K562 (cell line): ENCODE measurements around the gene TOP3A. TPM values are rescaled to one million over a fixed set of nuclear protein-coding genes. Genes with fewer than 3 reads are reported as not detected.

Experiments used
- ATAC-seq: fragments of 200-7000 bp; cut with Tn5 transposase; 3 replicates; pipeline ENCODE4 v1.9.1; 2020; ENCODE audit warnings: moderate library complexity
- BruUV-seq: library from RNA; stranded (reverse); fragments of 400-500 nt; replicated peaks from 2 replicates; lab custom pipeline; 2021; lab: Mats Ljungman, UMichigan
- CTCF ChIA-PET: fragments of 300-600 bp; formaldehyde crosslinking; extraction: SDS; loops from one replicate; lab custom pipeline; 2021; ENCODE audit warnings: low intra/inter-chr PET ratio; lab: Yijun Ruan, JAX
- POLR2A ChIA-PET: fragments of 300-600, 350-650 bp; sonication (Branson Sonifier 250); formaldehyde crosslinking; extraction: SDS; loops from one replicate; lab custom pipeline; 2021; ENCODE audit warnings: antibody characterized with exemption, inconsistent platforms; lab: Yijun Ruan, JAX
- DNase-seq, 4 experiments: peaks; one replicate each; pipeline versions ENCODE4 v3.0.0 to v3.0.0-alpha.2; 2011 to 2018; ENCODE audit warnings: low spot score in 3 of 4, mixed read lengths in 3 of 4; ENCODE audit errors: extremely low read depth in 1 of 4
- FAIRE-seq: peaks from 2 replicates; lab custom pipeline; 2011; peaks lifted over from hg19 to GRCh38; lab: Jason Lieb, UNC
- H2AFZ ChIP-seq: 2 replicates; pipeline ENCODE4 v1.6.0; 2011; ENCODE audit warnings: low read depth, low read length, control low read depth, inconsistent platforms
- H3K27ac ChIP-seq: fragments of 200-600 bp; 3 replicates; pipeline ENCODE4 v1.8.0; 2011; ENCODE audit warnings: low read depth, mild to moderate bottlenecking, control low read depth, inconsistent platforms, low read length, moderate library complexity, mixed read lengths; ENCODE audit errors: extremely low read depth
- H3K27me3 ChIP-seq, 2 experiments: fragments of 300-600 bp in 1 of 2; 2 replicates in 1 of 2; 3 replicates in 1 of 2; pipeline versions ENCODE4 v1.6.0 to v1.8.0; 2011; ENCODE audit warnings: inconsistent platforms in 2 of 2, low read length in 2 of 2, mild to moderate bottlenecking in 1 of 2, mixed read lengths in 1 of 2, moderate library complexity in 1 of 2; ENCODE audit not compliant: control insufficient read depth in 2 of 2, insufficient read depth in 2 of 2
- H3K36me3 ChIP-seq: fragments of 300-600 bp; 3 replicates; pipeline ENCODE4 v1.8.0; 2011; ENCODE audit warnings: mild to moderate bottlenecking, low read length, inconsistent platforms; ENCODE audit not compliant: control insufficient read depth, insufficient read depth
- H3K4me1 ChIP-seq, 2 experiments: fragments of 200-600 bp in 1 of 2; replicated peaks in 1 of 2; 2 replicates in 1 of 2; 3 replicates in 1 of 2; pipeline versions ENCODE4 v1.5.1 to v1.8.0; 2011; ENCODE audit warnings: inconsistent platforms in 2 of 2, low read length in 2 of 2, mild to moderate bottlenecking in 1 of 2, mixed read lengths in 1 of 2, moderate library complexity in 1 of 2; ENCODE audit not compliant: control insufficient read depth in 2 of 2, insufficient read depth in 2 of 2
- H3K4me2 ChIP-seq: 2 replicates; pipeline ENCODE4 v1.6.1; 2011; ENCODE audit warnings: low read length, control low read depth, inconsistent platforms, mixed read lengths; ENCODE audit not compliant: insufficient read depth
- H3K4me3 ChIP-seq: fragments of 200-600 bp; sonication (generic), shearing (Covaris generic); 2 replicates; pipeline ENCODE4 v1.5.1; 2016; ENCODE audit warnings: control low read depth, inconsistent platforms
- H3K79me2 ChIP-seq: fragments of 200-600 bp; 3 replicates; pipeline ENCODE4 v1.8.0; 2011; ENCODE audit warnings: low read length, inconsistent platforms; ENCODE audit not compliant: control insufficient read depth, insufficient read depth
- H3K9ac ChIP-seq, 2 experiments: 2 replicates each; pipeline versions ENCODE4 v1.6.0 to v1.6.1; 2011; ENCODE audit warnings: low read depth in 2 of 2, low read length in 2 of 2, control low read depth in 1 of 2, inconsistent platforms in 1 of 2, mild to moderate bottlenecking in 1 of 2, mixed read lengths in 1 of 2; ENCODE audit not compliant: insufficient read depth in 1 of 2
- H3K9me1 ChIP-seq: one replicate; pipeline ENCODE4 v1.6.0; 2011; ENCODE audit warnings: inconsistent platforms, mild to moderate bottlenecking, low read length, moderate library complexity; ENCODE audit not compliant: control insufficient read depth, insufficient read depth
- H3K9me3 ChIP-seq: replicated peaks from 2 replicates; pipeline ENCODE4 v1.5.1; 2011; ENCODE audit warnings: low read depth, low read length, inconsistent platforms; ENCODE audit not compliant: control insufficient read depth, insufficient read depth
- H4K20me1 ChIP-seq: replicated peaks from 2 replicates; pipeline ENCODE4 v1.6.1; 2011; ENCODE audit warnings: low read length, inconsistent platforms, mixed read lengths; ENCODE audit not compliant: control insufficient read depth, insufficient read depth
- ARID1B ChIP-seq: fragments of 450-650 bp; IDR thresholded peaks from 2 replicates; pipeline ENCODE4 v1.6.1; 2016; ENCODE audit warnings: antibody characterized with exemption, mild to moderate bottlenecking, inconsistent platforms
- KAT7 ChIP-seq: sonication (generic); formaldehyde crosslinking; IDR thresholded peaks from 2 replicates; pipeline ENCODE4 v1.8.0; 2022; ENCODE audit warnings: missing genetic modification reagents, mild to moderate bottlenecking, borderline replicate concordance
- MTA3 ChIP-seq: fragments of 450-650 bp; formaldehyde crosslinking; IDR thresholded peaks from 2 replicates; pipeline ENCODE4 v1.6.1; 2017; ENCODE audit warnings: mild to moderate bottlenecking, borderline replicate concordance
- NBN ChIP-seq: fragments of 450-650 bp; IDR thresholded peaks from 2 replicates; pipeline ENCODE4 v1.6.1; 2016; ENCODE audit warnings: low read depth, mild to moderate bottlenecking
- NFIC ChIP-seq: fragments of 450-650 bp; IDR thresholded peaks from 2 replicates; pipeline ENCODE4 v1.6.1; 2017; ENCODE audit warnings: mild to moderate bottlenecking, inconsistent platforms
- PCBP1 ChIP-seq: fragments of 200-400 bp; formaldehyde crosslinking; IDR thresholded peaks from 2 replicates; pipeline ENCODE4 v1.6.1; 2018; ENCODE audit warnings: mild to moderate bottlenecking, low read depth, low read length; ENCODE audit not compliant: poor library complexity, severe bottlenecking
- POLR2G ChIP-seq: fragments of 200-400 bp; formaldehyde crosslinking; IDR thresholded peaks from 2 replicates; pipeline ENCODE4 v1.6.1; 2017; ENCODE audit warnings: low read depth, mild to moderate bottlenecking, antibody characterized with exemption, low read length, moderate library complexity
- TARDBP ChIP-seq: fragments of 450-650 bp; IDR thresholded peaks from 2 replicates; pipeline ENCODE4 v1.6.1; 2016
- U2AF2 ChIP-seq: fragments of 200-400 bp; formaldehyde crosslinking; optimal IDR thresholded peaks from 2 replicates; pipeline ENCODE3; 2017; ENCODE audit warnings: low read depth, mild to moderate bottlenecking, low read length
- ZBTB43 ChIP-seq: sonication (generic); formaldehyde crosslinking; IDR thresholded peaks from 2 replicates; pipeline ENCODE4 v1.8.0; 2023; ENCODE audit warnings: mild to moderate bottlenecking, missing genetic modification reagents
- ZNF184 ChIP-seq: sonication (generic); formaldehyde crosslinking; IDR thresholded peaks from 2 replicates; pipeline ENCODE4 v1.5.0; 2020; ENCODE audit warnings: missing genetic modification reagents
- ZNF511 ChIP-seq: sonication (generic); formaldehyde crosslinking; IDR thresholded peaks from 2 replicates; pipeline ENCODE4 v1.8.0; 2022; ENCODE audit warnings: mild to moderate bottlenecking, missing genetic modification reagents
- ZNF740 ChIP-seq, 3 experiments: fragments of 200-800 bp in 1 of 3; sonication (Bioruptor generic) in 1 of 3; sonication (generic) in 1 of 3; formaldehyde crosslinking in 1 of 3; IDR thresholded peaks; 2 replicates each; pipeline versions ENCODE4 v1.6.1 to v1.8.0; 2016 to 2022; ENCODE audit warnings: mild to moderate bottlenecking in 2 of 3, missing compliant biosample characterization in 2 of 3, missing genetic modification characterization in 2 of 3, missing genetic modification reagents in 1 of 3
- WGBS: fragments of 100-300 bp; shearing (Covaris generic); methylation state at CpG from one replicate; pipeline ENCODE4 v1.1.6; 2016; ENCODE audit warnings: low coverage, mixed read lengths; ENCODE audit not compliant: insufficient coverage; ENCODE audit errors: missing lambda C conversion rate; 5-methylcytosine and 5-hydroxymethylcytosine counted together
- in situ Hi-C: fragments of 300-500 bp; cut with MboI; formaldehyde crosslinking; loops from 4 replicates; pipeline ENCODE4 v1.15.0; 2018; ENCODE audit warnings: inconsistent platforms, mixed read lengths
- intact Hi-C: fragments of 100-400 bp; cut with micrococcal nuclease; formaldehyde crosslinking; loops from 2 replicates; pipeline ENCODE4 v1.14.2; 2022
- polyA plus RNA-seq, 8 experiments: library from polyadenylated mRNA; depleted of rRNA in 4 of 8; stranded (reverse) in 5 of 8; unstranded in 3 of 8; fragments of >200 nt; fragmentation: Nextera tagmentation in 2 of 8; fragmentation: Illumina TruSeq in 1 of 8; extraction: Ambion mirVana in 2 of 8; extraction: Trizol in 1 of 8; gene quantifications; 2 replicates each; pipeline versions ENCODE4 v1.2.1 to v1.2.3, GENCODE V29; 2011 to 2014; ENCODE audit warnings: inconsistent platforms in 1 of 8, missing spikeins in 1 of 8
- total RNA-seq, 7 experiments: library from RNA; depleted of rRNA in 6 of 7; stranded (reverse); fragments of >200 nt in 6 of 7; fragmentation: Illumina TruSeq in 2 of 7; extraction: Trizol in 2 of 7; gene quantifications; 2 replicates each; pipeline versions ENCODE4 v1.2.1 to v1.2.3, GENCODE V29; 2011 to 2021; ENCODE audit warnings: low replicate concordance in 1 of 7

Gene TOP3A
- total and polyA plus RNA-seq, 9 of the 15 experiments (the other 6 are each of a cell fraction or from before 2014, with no cell fraction given), result 5.2 to 49.7 (median 24.7) TPM

- intact Hi-C loops, result no loop called here
- Histone ChIP-seq H3K36me3 (peaks cover 69% of the 10 kb centered on the region; the same call in 2 of the 3 replicates), H4K20me1 (peaks cover 3% of the 10 kb centered on the region; the same call in 1 of the 2 replicates), H3K9me1 (peaks cover 2% of the 10 kb centered on the region), H3K4me2 (no peak overlapping the region)
- no TSS peak for BruUV-seq
- FAIRE-seq, result no peak
- TF ChIP-seq ZNF511 (no peak), POLR2G (0 out of 2 replicates have a peak, but pooled peaks have one; percentile 15)
- TF ChIP-seq, all 486 proteins: peak for 1
- ATAC-seq (no peak), DNase-seq (no peak)
- H3K27me3 ChIP-seq, result no peaks in the 10 kb centered on the region
- 92% methylated on average over 4 of the region's 14 CpGs for WGBS
- in situ Hi-C loops, result no loop called here
- ChIA-PET CTCF (no interaction called here), POLR2A (interaction anchor here (0.9 kb wide), 1 partner anchor 8 kb away, joined by 3 read pairs; the partner anchor contains the start of gene FLII)
- H3K79me2 ChIP-seq, result no peaks in the 10 kb centered on the region
- no peaks in the 10 kb centered on the region for H3K9me3 ChIP-seq
- no peak overlapping the region for H3K4me3 ChIP-seq
- H3K27ac ChIP-seq, result no peak overlapping the region
- H2AFZ ChIP-seq, result no peak overlapping the region
- peaks cover 3 to 23% of the 10 kb centered on the region in 2 experiments; a peak in 4 of 5 replicates for H3K4me1 ChIP-seq
- H3K9ac ChIP-seq, result no peak overlapping the region
Observed at GRCh38 chr17:18250708-18251107, 64.1 kb downstream of the TOP3A start.

GRCh38 chr17:18250259-18250658 lies 64.5 kb downstream of the TOP3A start:
- intact Hi-C loops, result no loop called here
- Histone ChIP-seq H4K20me1 (peaks cover 3% of the 10 kb centered on the region; the same call in 1 of the 2 replicates), H3K4me1 (peaks cover 3 to 24% of the 10 kb centered on the region in 2 experiments; a peak in 4 of 5 replicates), H3K9me3 (no peaks in the 10 kb centered on the region), H3K79me2 (no peaks in the 10 kb centered on the region), H3K9ac (no peak overlapping the region), H3K4me2 (no peak overlapping the region), H3K9me1 (peaks cover 2% of the 10 kb centered on the region), H3K27ac (no peak overlapping the region), H3K36me3 (peaks cover 70% of the 10 kb centered on the region; the same call in 2 of the 3 replicates), H3K4me3 (no peak overlapping the region), H3K27me3 (no peaks in the 10 kb centered on the region), H2AFZ (no peak overlapping the region)
- no peak for FAIRE-seq
- no peak for DNase-seq
- WGBS, result 40% methylated on average over 4 of the region's 9 CpGs
- ATAC-seq, result no peak
- ChIA-PET CTCF (no interaction called here), POLR2A (interaction anchor here (0.9 kb wide), 1 partner anchor 8 kb away, joined by 3 read pairs; the partner anchor contains the start of gene FLII)
- in situ Hi-C loops, result no loop called here
- no TSS peak for BruUV-seq
- TF ChIP-seq TARDBP, result no peak
- no peak for TF ChIP-seq NFIC
- TF ChIP-seq KAT7, result no peak
- TF ChIP-seq U2AF2, result no peak
- TF ChIP-seq ZNF740 (CRISPR knock-in tag; IDR thresholded peaks at IDR 0.05), result no peak
- no peak for TF ChIP-seq ZNF740 (tag; IDR thresholded peaks at IDR 0.05)
- no peak for TF ChIP-seq PCBP1
- TF ChIP-seq ARID1B, result no peak
- no peak for TF ChIP-seq ZBTB43 (CRISPR knock-in tag)
- no peak for TF ChIP-seq ZNF184 (CRISPR knock-in tag)
- TF ChIP-seq MTA3, result no peak
- TF ChIP-seq NBN, result no peak
